ENCODE measurements around the gene MCF2L.
"Not testable (repeated sequence)": the region's sequence is repeated elsewhere in the genome, so short reads cannot be mapped to it uniquely, and the experiment has no call there.

The MCF2L gene

GRCh38 chr13:113110852-113111315 lies 141.9 kb downstream of the MCF2L start:
- Mint-ChIP-seq H3K36me3 (ENCODE audit: low read depth) (no peaks in the 10 kb centered on the region), H3K27me3 (peaks cover 7% of the 10 kb centered on the region), H3K9me3 (no peaks in the 10 kb centered on the region), H3K4me3 (peak overlapping the region; percentile 32), H3K4me1 (ENCODE audit: low read depth) (peaks cover 10% of the 10 kb centered on the region), H3K27ac (no peak overlapping the region)

GRCh38 chr13:113111821-113112220 lies 142.8 kb downstream of the MCF2L start:
- H3K36me3 Mint-ChIP-seq (ENCODE audit: low read depth); H3K9me3 Mint-ChIP-seq; H3K27me3 Mint-ChIP-seq; H3K27ac Mint-ChIP-seq; H3K4me3 Mint-ChIP-seq: not testable (repeated sequence)
- H3K4me1 Mint-ChIP-seq (ENCODE audit: low read depth) = peaks cover 10% of the 10 kb centered on the region

GRCh38 chr13:113112475-113112874 lies 143.5 kb downstream of the MCF2L start:
- H3K27me3 Mint-ChIP-seq; H3K9me3 Mint-ChIP-seq; H3K4me3 Mint-ChIP-seq; H3K27ac Mint-ChIP-seq; H3K4me1 Mint-ChIP-seq (ENCODE audit: low read depth); H3K36me3 Mint-ChIP-seq (ENCODE audit: low read depth): not testable (repeated sequence)

GRCh38 chr13:113112893-113113845 lies 144.2 kb downstream of the MCF2L start:
- Mint-ChIP-seq H3K4me3 (no peak overlapping the region), H3K27me3 (peaks cover 7% of the 10 kb centered on the region), H3K4me1 (ENCODE audit: low read depth) (peaks cover 7% of the 10 kb centered on the region), H3K27ac (no peak overlapping the region), H3K9me3 (no peaks in the 10 kb centered on the region), H3K36me3 (ENCODE audit: low read depth) (no peaks in the 10 kb centered on the region)

DNA sequence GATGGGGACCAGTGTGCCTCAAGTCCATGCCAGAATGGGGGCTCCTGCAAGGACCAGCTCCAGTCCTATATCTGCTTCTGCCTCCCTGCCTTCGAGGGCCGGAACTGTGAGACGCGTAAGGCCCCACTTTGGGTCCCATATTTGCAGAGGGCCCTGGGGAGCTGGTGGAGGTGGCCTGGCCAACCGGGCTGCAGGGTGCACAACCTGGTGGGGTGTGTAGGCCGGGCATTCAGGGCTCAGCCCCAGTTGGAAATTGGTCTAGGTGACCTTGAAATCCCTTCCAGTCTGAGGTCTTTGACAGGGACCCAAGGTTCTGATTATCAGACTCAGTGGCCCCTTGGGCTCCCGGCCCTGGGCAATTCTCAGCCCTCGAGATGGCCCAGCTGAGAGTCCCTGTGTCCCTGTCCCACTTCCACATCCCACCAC lies 144.8 kb downstream of the MCF2L start:
- no peak overlapping the region for H3K27ac Mint-ChIP-seq
- H3K9me3 Mint-ChIP-seq = no peaks in the 10 kb centered on the region
- H3K36me3 Mint-ChIP-seq (ENCODE audit: low read depth) = no peaks in the 10 kb centered on the region
- H3K4me3 Mint-ChIP-seq = no peak overlapping the region
- H3K4me1 Mint-ChIP-seq (ENCODE audit: low read depth) = peaks cover 7% of the 10 kb centered on the region
- H3K27me3 Mint-ChIP-seq = peaks cover 7% of the 10 kb centered on the region

- Mint-ChIP-seq H3K36me3 (ENCODE audit: low read depth) (no peaks in the 10 kb centered on the region), H3K27ac (no peak overlapping the region), H3K4me1 (ENCODE audit: low read depth) (peaks cover 3% of the 10 kb centered on the region), H3K27me3 (peaks cover 3% of the 10 kb centered on the region), H3K4me3 (no peak overlapping the region), H3K9me3 (no peaks in the 10 kb centered on the region)
Observed at GRCh38 chr13:113114511-113115362, 145.7 kb downstream of the MCF2L start.

DNA sequence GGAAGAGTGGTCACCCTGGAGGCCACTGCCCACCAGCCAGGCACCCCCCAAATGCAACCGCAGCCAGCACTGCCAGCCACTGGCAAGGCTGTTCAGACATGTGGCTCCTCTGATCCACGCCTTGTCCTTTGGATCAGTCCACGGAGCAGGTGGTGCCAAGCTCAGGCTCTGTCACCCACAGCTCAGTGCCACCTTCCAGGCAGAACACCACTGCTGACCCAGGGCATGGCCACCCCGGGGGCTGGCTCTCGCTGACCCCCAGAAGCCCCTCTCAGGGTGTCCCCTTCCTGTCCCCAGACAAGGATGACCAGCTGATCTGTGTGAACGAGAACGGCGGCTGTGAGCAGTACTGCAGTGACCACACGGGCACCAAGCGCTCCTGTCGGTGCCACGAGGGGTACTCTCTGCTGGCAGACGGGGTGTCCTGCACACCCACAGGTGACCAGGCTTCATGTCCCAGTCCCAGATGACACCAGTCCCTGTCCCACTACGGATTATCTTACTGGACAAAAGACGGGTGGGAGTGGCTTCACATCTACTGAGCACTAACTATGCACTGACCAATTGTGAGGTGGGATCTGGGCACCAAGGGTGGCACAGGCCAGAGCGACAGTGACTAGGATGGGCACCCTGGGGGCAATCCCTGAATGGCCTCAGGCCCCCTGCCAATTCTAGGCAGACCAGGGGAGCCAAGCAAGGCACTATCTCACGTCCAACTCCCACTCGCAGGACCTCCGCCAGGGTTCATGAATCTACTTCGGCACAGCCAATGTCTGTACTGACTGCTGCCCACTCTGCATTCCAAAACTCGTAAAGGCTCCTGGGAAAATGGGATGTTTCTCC lies 146.6 kb downstream of the MCF2L start:
- Mint-ChIP-seq H3K36me3 (ENCODE audit: low read depth) (no peaks in the 10 kb centered on the region), H3K27me3 (peaks cover 3% of the 10 kb centered on the region), H3K4me1 (ENCODE audit: low read depth) (peaks cover 3% of the 10 kb centered on the region), H3K4me3 (no peak overlapping the region), H3K9me3 (no peaks in the 10 kb centered on the region), H3K27ac (no peak overlapping the region)

DNA sequence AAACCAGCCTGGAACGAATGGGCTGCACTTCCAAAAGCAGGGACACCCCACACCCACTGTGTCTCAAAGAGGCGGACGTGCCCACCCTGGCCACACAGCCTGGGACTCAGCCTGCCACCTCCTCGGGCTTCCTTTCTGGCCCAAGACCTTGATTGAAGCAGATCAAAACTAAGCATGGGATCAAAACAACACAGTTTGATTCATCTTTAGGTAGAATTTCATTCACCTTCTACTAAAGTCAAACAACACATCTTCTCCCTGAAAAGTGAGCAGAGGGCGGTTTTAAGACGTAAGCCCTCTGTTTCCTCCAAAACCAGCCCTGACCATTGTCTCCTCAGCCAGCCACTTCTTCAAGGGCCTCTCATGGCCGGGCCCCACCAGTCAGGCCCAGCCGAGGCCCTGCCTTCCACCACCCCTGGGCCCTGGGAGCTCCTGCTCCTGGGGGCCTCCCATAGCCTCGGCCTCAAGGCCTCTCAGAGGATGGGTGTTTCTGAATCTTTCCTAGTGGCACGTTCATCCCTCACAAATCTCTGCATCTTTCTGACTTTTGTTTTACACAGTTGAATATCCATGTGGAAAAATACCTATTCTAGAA lies 147.3 kb downstream of the MCF2L start:
- no peak overlapping the region for H3K27ac Mint-ChIP-seq
- H3K9me3 Mint-ChIP-seq = no peaks in the 10 kb centered on the region
- H3K27me3 Mint-ChIP-seq = peaks cover 3% of the 10 kb centered on the region
- H3K4me1 Mint-ChIP-seq (ENCODE audit: low read depth) = no peaks in the 10 kb centered on the region
- no peak overlapping the region for H3K4me3 Mint-ChIP-seq
- no peaks in the 10 kb centered on the region for H3K36me3 Mint-ChIP-seq (ENCODE audit: low read depth)

- no peak overlapping the region for H3K27ac Mint-ChIP-seq
- peaks cover 3% of the 10 kb centered on the region for H3K27me3 Mint-ChIP-seq
- H3K4me3 Mint-ChIP-seq = no peak overlapping the region
- H3K9me3 Mint-ChIP-seq = no peaks in the 10 kb centered on the region
- H3K36me3 Mint-ChIP-seq (ENCODE audit: low read depth) = no peaks in the 10 kb centered on the region
- H3K4me1 Mint-ChIP-seq (ENCODE audit: low read depth) = no peaks in the 10 kb centered on the region
Observed at GRCh38 chr13:113116871-113117271, 147.9 kb downstream of the MCF2L start.

GRCh38 chr13:113117335-113117872 lies 148.4 kb downstream of the MCF2L start:
- no peak overlapping the region for H3K4me3 Mint-ChIP-seq
- H3K36me3 Mint-ChIP-seq (ENCODE audit: low read depth) = no peaks in the 10 kb centered on the region
- no peaks in the 10 kb centered on the region for H3K9me3 Mint-ChIP-seq
- no peak overlapping the region for H3K27ac Mint-ChIP-seq
- peaks cover 3% of the 10 kb centered on the region for H3K27me3 Mint-ChIP-seq
- no peaks in the 10 kb centered on the region for H3K4me1 Mint-ChIP-seq (ENCODE audit: low read depth)

DNA sequence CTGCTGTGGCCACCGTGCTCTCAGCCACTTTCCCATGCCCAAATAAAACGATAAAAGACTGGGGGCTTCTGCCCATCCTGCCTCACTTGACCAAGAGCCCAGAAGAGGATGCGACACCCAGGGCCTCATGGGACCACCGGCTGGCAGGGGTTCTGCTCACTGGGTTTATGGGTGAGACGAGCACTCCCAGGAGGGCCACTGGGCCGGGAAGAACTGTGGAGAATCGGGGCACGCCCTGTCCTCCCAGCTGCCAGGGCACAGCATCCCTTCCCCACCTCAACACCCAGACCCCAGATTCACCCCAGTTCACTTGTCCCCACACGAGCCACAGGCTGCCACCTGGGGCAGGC lies 148.9 kb downstream of the MCF2L start:
- Mint-ChIP-seq H3K36me3 (ENCODE audit: low read depth) (no peaks in the 10 kb centered on the region), H3K9me3 (no peaks in the 10 kb centered on the region), H3K27ac (no peak overlapping the region), H3K4me3 (no peak overlapping the region), H3K27me3 (peaks cover 3% of the 10 kb centered on the region), H3K4me1 (ENCODE audit: low read depth) (no peaks in the 10 kb centered on the region)

DNA sequence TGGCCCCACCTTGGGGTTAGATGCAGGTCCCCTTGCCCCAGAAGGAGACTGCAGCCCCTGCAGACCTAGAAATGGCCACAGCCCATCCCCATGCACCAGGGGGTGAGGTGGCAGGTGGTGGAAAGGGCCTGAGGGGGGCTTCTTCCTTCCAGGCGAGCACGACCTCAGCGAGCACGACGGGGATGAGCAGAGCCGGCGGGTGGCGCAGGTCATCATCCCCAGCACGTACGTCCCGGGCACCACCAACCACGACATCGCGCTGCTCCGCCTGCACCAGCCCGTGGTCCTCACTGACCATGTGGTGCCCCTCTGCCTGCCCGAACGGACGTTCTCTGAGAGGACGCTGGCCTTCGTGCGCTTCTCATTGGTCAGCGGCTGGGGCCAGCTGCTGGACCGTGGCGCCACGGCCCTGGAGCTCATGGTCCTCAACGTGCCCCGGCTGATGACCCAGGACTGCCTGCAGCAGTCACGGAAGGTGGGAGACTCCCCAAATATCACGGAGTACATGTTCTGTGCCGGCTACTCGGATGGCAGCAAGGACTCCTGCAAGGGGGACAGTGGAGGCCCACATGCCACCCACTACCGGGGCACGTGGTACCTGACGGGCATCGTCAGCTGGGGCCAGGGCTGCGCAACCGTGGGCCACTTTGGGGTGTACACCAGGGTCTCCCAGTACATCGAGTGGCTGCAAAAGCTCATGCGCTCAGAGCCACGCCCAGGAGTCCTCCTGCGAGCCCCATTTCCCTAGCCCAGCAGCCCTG lies 149.4 kb downstream of the MCF2L start:
- no peak overlapping the region for H3K4me3 Mint-ChIP-seq
- H3K27ac Mint-ChIP-seq = no peak overlapping the region
- peaks cover 3% of the 10 kb centered on the region for H3K27me3 Mint-ChIP-seq
- H3K4me1 Mint-ChIP-seq (ENCODE audit: low read depth) = no peaks in the 10 kb centered on the region
- H3K36me3 Mint-ChIP-seq (ENCODE audit: low read depth) = no peaks in the 10 kb centered on the region
- no peaks in the 10 kb centered on the region for H3K9me3 Mint-ChIP-seq

DNA sequence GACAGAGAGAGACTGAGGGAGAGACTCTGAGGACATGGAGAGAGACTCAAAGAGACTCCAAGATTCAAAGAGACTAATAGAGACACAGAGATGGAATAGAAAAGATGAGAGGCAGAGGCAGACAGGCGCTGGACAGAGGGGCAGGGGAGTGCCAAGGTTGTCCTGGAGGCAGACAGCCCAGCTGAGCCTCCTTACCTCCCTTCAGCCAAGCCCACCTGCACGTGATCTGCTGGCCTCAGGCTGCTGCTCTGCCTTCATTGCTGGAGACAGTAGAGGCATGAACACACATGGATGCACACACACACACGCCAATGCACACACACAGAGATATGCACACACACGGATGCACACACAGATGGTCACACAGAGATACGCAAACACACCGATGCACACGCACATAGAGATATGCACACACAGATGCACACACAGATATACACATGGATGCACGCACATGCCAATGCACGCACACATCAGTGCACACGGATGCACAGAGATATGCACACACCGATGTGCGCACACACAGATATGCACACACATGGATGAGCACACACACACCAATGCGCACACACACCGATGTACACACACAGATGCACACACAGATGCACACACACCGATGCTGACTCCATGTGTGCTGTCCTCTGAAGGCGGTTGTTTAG lies 150.3 kb downstream of the MCF2L start:
- Mint-ChIP-seq H3K36me3 (ENCODE audit: low read depth) (no peaks in the 10 kb centered on the region), H3K4me3 (no peak overlapping the region), H3K27me3 (peaks cover under 1% of the 10 kb centered on the region), H3K9me3 (no peaks in the 10 kb centered on the region), H3K4me1 (ENCODE audit: low read depth) (no peaks in the 10 kb centered on the region), H3K27ac (no peak overlapping the region)

All from stimulated activated naive CD8-positive, alpha-beta T cell treated with anti-CD3 and anti-CD28 coated beads, Interleukin-15, Interleukin-2, amounts not matched to agents 100 ng/mL and 50 ng/mL, for 24 hours (primary cell).